ENCODE measurements around the gene GALNT12.

The GALNT12 gene

DNA sequence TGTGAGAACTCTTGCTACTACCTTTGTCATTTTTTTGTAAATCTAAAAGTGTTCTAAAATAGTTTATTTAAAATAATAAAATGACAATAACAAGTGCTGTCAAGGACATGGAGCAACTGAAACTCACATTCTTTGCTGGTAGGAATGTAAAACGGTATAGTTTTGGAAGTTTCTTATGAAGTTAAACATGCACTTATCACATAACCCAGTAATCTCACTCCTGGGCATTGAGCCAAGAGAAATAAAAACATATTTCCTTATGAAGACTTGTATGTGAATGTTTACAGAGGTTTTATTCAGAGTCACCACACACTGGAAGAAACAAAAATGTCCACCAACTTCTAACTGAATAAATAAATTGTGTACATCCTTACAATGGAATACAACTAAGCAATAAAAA lies 90.3 kb downstream of the GALNT12 start:
- TF ChIP-seq, protein P1, sequence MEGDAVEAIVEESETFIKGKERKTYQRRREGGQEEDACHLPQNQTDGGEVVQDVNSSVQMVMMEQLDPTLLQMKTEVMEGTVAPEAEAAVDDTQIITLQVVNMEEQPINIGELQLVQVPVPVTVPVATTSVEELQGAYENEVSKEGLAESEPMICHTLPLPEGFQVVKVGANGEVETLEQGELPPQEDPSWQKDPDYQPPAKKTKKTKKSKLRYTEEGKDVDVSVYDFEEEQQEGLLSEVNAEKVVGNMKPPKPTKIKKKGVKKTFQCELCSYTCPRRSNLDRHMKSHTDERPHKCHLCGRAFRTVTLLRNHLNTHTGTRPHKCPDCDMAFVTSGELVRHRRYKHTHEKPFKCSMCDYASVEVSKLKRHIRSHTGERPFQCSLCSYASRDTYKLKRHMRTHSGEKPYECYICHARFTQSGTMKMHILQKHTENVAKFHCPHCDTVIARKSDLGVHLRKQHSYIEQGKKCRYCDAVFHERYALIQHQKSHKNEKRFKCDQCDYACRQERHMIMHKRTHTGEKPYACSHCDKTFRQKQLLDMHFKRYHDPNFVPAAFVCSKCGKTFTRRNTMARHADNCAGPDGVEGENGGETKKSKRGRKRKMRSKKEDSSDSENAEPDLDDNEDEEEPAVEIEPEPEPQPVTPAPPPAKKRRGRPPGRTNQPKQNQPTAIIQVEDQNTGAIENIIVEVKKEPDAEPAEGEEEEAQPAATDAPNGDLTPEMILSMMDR (IDR thresholded peaks at IDR 0.05; ENCODE audit: low read depth, low read length), result no peak
- no peak for DNase-seq (ENCODE audit: extremely low read depth, low read depth)

DNA sequence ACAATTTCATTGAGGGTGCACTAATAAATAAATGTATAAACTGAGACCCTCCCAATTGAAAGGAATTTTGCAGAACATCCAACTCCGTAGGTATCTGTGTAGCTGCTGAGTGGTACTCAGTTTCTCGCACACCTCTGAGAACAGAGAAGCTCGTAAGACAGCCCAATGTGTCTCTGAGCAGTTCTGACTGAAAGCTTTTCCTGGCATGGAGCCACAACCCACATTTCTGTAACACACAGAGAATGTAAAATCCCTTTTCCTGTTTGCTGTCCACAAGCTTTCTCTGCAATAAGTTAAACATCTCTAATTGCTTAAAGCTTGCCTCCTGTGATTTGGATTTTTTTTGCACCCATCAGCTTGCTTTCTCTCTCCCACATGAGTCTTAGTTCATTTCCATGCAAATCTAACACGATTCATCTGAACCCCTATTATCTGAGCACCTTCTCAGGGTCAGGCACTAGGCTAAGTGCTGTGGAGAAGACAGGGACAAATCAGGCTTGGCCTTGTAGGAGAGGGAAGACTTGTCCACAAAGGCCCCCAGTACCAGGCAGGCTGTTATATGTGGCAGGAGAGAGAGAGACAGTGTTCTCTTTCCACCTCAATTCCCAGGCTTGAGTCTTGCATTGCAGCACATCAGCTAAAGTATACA lies 92.1 kb downstream of the GALNT12 start:
- DNase-seq (ENCODE audit: extremely low read depth, low read depth), result peak; percentile 78
- TF ChIP-seq, protein P1 (IDR thresholded peaks at IDR 0.05; ENCODE audit: low read depth, low read length), result no peak
